Glutamatergic neuron (in vitro differentiated cells): Measurements from ENCODE around the gene SUSD3. TPM values are rescaled to one million over a fixed set of nuclear protein-coding genes. Genes with fewer than 3 reads are reported as not detected.

Source experiments
- DNase-seq: peaks from one replicate; pipeline ENCODE4 v3.0.0; 2022
- H3K27ac Mint-ChIP-seq: one replicate; pipeline ENCODE4 v1.8.0; 2020; ENCODE audit warnings: mild to moderate bottlenecking, mixed read lengths, inconsistent platforms; ENCODE audit not compliant: unreplicated experiment
- H3K27me3 Mint-ChIP-seq: one replicate; pipeline ENCODE4 v1.8.0; 2020; ENCODE audit warnings: mild to moderate bottlenecking, moderate library complexity, mixed read lengths, inconsistent platforms; ENCODE audit not compliant: unreplicated experiment
- H3K36me3 Mint-ChIP-seq: one replicate; pipeline ENCODE4 v1.8.0; 2020; ENCODE audit warnings: mild to moderate bottlenecking, mixed read lengths, inconsistent platforms; ENCODE audit not compliant: unreplicated experiment
- H3K4me1 Mint-ChIP-seq: one replicate; pipeline ENCODE4 v1.8.0; 2020; ENCODE audit warnings: mild to moderate bottlenecking, low read depth, mixed read lengths, inconsistent platforms; ENCODE audit not compliant: unreplicated experiment
- H3K4me3 Mint-ChIP-seq: one replicate; pipeline ENCODE4 v1.8.0; 2020; ENCODE audit warnings: mild to moderate bottlenecking, mixed read lengths, inconsistent platforms; ENCODE audit not compliant: unreplicated experiment
- H3K9me3 Mint-ChIP-seq: one replicate; pipeline ENCODE4 v1.8.0; 2020; ENCODE audit warnings: mild to moderate bottlenecking, moderate library complexity, mixed read lengths, inconsistent platforms; ENCODE audit not compliant: unreplicated experiment
- CTCF ChIP-seq: fragments of 200-600 bp; sonication (generic); IDR thresholded peaks from one replicate; pipeline ENCODE4 v1.5.0; 2021; ENCODE audit not compliant: partially characterized antibody, unreplicated experiment
- total RNA-seq: library from RNA; stranded (reverse); fragmentation: NEBNext Ultra II Directional; extraction: Animal tissue kit (Norgen Biotek cat#: 25700); gene quantifications from one replicate; pipeline ENCODE4 v1.2.1, GENCODE V29; 2021; ENCODE audit not compliant: unreplicated experiment

Gene SUSD3
- total RNA-seq, 1 donor from 2014 or later: not detected

- peak; percentile 73 for DNase-seq
- peak within 1 kb of the TSS; percentile 83 for H3K4me3 Mint-ChIP-seq
- peaks cover 15% of the 10 kb centered on the region for H3K9me3 Mint-ChIP-seq
- TF ChIP-seq CTCF: no peak
- peaks cover 10% of the 10 kb centered on the region for H3K4me1 Mint-ChIP-seq
- H3K27me3 Mint-ChIP-seq: peaks cover 7% of the 10 kb centered on the region
- peaks cover 4% of the 10 kb centered on the region for H3K36me3 Mint-ChIP-seq
- peak within 1 kb of the TSS; percentile 91 for H3K27ac Mint-ChIP-seq
Observed at GRCh38 chr9:93134015-93134739, 75.7 kb downstream of the SUSD3 start, which contains the start of gene NINJ1. TSS of gene NINJ1 (minus strand) at chr9:93134251. CDS start at chr9:93134217, 34 bp downstream.

Other genes starting within 250 kb of the SUSD3 start
- 14.4 TPM for gene ZNF484, start 180.7 kb upstream of the SUSD3 start, total RNA-seq
- 1.2 TPM for gene FGD3, start 111.2 kb upstream of the SUSD3 start, total RNA-seq
- 55.8 TPM for gene CARD19, start 37.5 kb downstream of the SUSD3 start, total RNA-seq
- gene NINJ1, start 75.5 kb downstream of the SUSD3 start, total RNA-seq: 29.4 TPM
- gene WNK2, start 125.4 kb downstream of the SUSD3 start, total RNA-seq: 336 TPM